Lung (tissue), 12 donors: ENCODE measurements around the gene GUCY1A2. TPM values are rescaled to one million over a fixed set of nuclear protein-coding genes. Genes with fewer than 3 reads are reported as not detected.
"Not testable (repeated sequence)": the region's sequence is repeated elsewhere in the genome, so short reads cannot be mapped to it uniquely, and the experiment has no call there.

Source experiments
- ATAC-seq: fragments of 200-7000 bp; cut with Tn5 transposase; one replicate; pipeline ENCODE4 v1.9.1; 2020; ENCODE audit warnings: moderate number of reproducible peaks; ENCODE audit not compliant: insufficient read depth, low FRiP score
- DNase-seq, 3 donors: peaks; one replicate each; pipeline ENCODE4 v3.0.0-alpha.2; 2013 to 2017
- H3K27ac ChIP-seq, 2 donors: one replicate each; pipeline ENCODE4 v1.5.1; 2013; ENCODE audit warnings: mild to moderate bottlenecking in 2 of 2, moderate library complexity in 2 of 2, control low read depth in 1 of 2, inconsistent platforms in 1 of 2, low read depth in 1 of 2, low read length in 1 of 2
- H3K27me3 ChIP-seq, 3 donors: one replicate each; pipeline ENCODE4 v1.5.1; 2013; ENCODE audit warnings: low read length in 2 of 3; ENCODE audit not compliant: control insufficient read depth in 3 of 3, insufficient read depth in 3 of 3
- H3K36me3 ChIP-seq, 4 donors: one replicate each; pipeline ENCODE4 v1.5.1; 2013; ENCODE audit warnings: low read length in 4 of 4, mild to moderate bottlenecking in 1 of 4, moderate library complexity in 1 of 4; ENCODE audit not compliant: control insufficient read depth in 4 of 4, insufficient read depth in 4 of 4
- H3K4me1 ChIP-seq, 5 donors: one replicate each; pipeline ENCODE4 v1.5.1; 2013; ENCODE audit warnings: low read length in 5 of 5, mild to moderate bottlenecking in 2 of 5, moderate library complexity in 1 of 5; ENCODE audit not compliant: control insufficient read depth in 5 of 5, insufficient read depth in 5 of 5
- H3K4me3 ChIP-seq: one replicate; pipeline ENCODE4 v1.5.1; 2013; ENCODE audit warnings: mild to moderate bottlenecking, control low read depth, moderate library complexity
- H3K9ac ChIP-seq, 2 donors: one replicate each; pipeline ENCODE4 v1.5.1; 2013; ENCODE audit warnings: low read length in 2 of 2, control low read depth in 1 of 2; ENCODE audit not compliant: insufficient read depth in 1 of 2
- H3K9me3 ChIP-seq, 4 donors: one replicate each; pipeline ENCODE4 v1.5.1; 2013; ENCODE audit warnings: low read length in 3 of 4, mild to moderate bottlenecking in 1 of 4, moderate library complexity in 1 of 4; ENCODE audit not compliant: control insufficient read depth in 4 of 4, insufficient read depth in 3 of 4
- CTCF ChIP-seq: IDR thresholded peaks from 2 replicates; pipeline ENCODE4 v1.5.1; 2012; ENCODE audit warnings: mild to moderate bottlenecking; ENCODE audit errors: control extremely low read depth, extremely low read depth
- WGBS, 2 donors: extraction: QIAGEN DNeasy Blood & Tissue Kit; methylation state at CpG; one replicate each; pipeline ENCODE4 v1.1.7; 2013; 5-methylcytosine and 5-hydroxymethylcytosine counted together
- polyA plus RNA-seq, 2 donors: library from polyadenylated mRNA; stranded (reverse); fragments of 200-250 nt; gene quantifications; one replicate each; pipeline ENCODE4 v1.2.1, GENCODE V29; 2013
- total RNA-seq, 2 donors: library from RNA; depleted of rRNA in 1 of 2; stranded (reverse); fragments of >200 nt in 1 of 2; gene quantifications; one replicate each; pipeline ENCODE4 v1.2.1, GENCODE V29; 2014 to 2021
- donor health status: control.
- donor health status: control.
- donor health status: Bipolar disorder and iron deficiency.
- donor health status: healthy.
- donor health status: DM: yes; HTN: yes; CAD: no.

The GUCY1A2 gene
- total and polyA plus RNA-seq, 4 donors, result 1.3 to 55.2 (median 5.7) TPM

- ATAC-seq, result no peak
- H3K9ac ChIP-seq, result no peak overlapping the region
These were observed 228.9 kb downstream of the GUCY1A2 start for GRCh38 chr11:106789406-106789805.

GRCh38 chr11:106787454-106787853 is 230.8 kb downstream of the GUCY1A2 start:
- ATAC-seq (no peak), DNase-seq (no peak)
- Histone ChIP-seq H3K27ac (no peak overlapping the region), H3K36me3 (no peaks in the 10 kb centered on the region), H3K4me1 (peaks cover 0 to 9% (median 0%) of the 10 kb centered on the region in 5 donors), H3K27me3 (no peaks in the 10 kb centered on the region), H3K9ac (no peak overlapping the region), H3K4me3 (no peak overlapping the region), H3K9me3 (peaks cover 0 to 7% (median 0%) of the 10 kb centered on the region in 4 donors)
- no peak for TF ChIP-seq CTCF
- 96 to 97% methylated on average over 1 of the region's 1 CpG for WGBS, 2 donors

More at GRCh38 chr11:106789406-106789805, 228.9 kb downstream of the GUCY1A2 start:
- peaks cover 0 to 7% (median 0%) of the 10 kb centered on the region in 4 donors for H3K9me3 ChIP-seq
- H3K27me3 ChIP-seq, result no peaks in the 10 kb centered on the region
- peaks cover 0 to 9% (median 0%) of the 10 kb centered on the region in 5 donors for H3K4me1 ChIP-seq
- no peak overlapping the region for H3K27ac ChIP-seq
- H3K36me3 ChIP-seq, result no peaks in the 10 kb centered on the region
- H3K4me3 ChIP-seq, result no peak overlapping the region
- 85 to 88% methylated on average over 3 of the region's 3 CpGs for WGBS, 2 donors
- no peak for TF ChIP-seq CTCF
- DNase-seq, result no peak

- no peak for TF ChIP-seq CTCF
- H3K27ac ChIP-seq, result peak overlapping the region in 1 of 2 donors; percentile 33
- H3K27me3 ChIP-seq, result no peaks in the 10 kb centered on the region
- 57 to 69% methylated on average over 3 of the region's 3 CpGs for WGBS, 2 donors
- H3K36me3 ChIP-seq, result no peaks in the 10 kb centered on the region
- H3K4me1 ChIP-seq, result peaks cover 0 to 9% (median 0%) of the 10 kb centered on the region in 5 donors
- no peak overlapping the region for H3K9ac ChIP-seq
- DNase-seq (peak in 2 of 3 donors; percentile 61 to 63), ATAC-seq (no peak)
- H3K9me3 ChIP-seq, result peaks cover 0 to 7% (median 0%) of the 10 kb centered on the region in 4 donors
- no peak overlapping the region for H3K4me3 ChIP-seq
These were observed 232.2 kb downstream of the GUCY1A2 start for GRCh38 chr11:106785913-106786650.

GRCh38 chr11:106777302-106777701 is 241.0 kb downstream of the GUCY1A2 start:
- DNase-seq, H3K4me1 ChIP-seq, H3K27ac ChIP-seq, H3K9ac ChIP-seq, H3K27me3 ChIP-seq, H3K9me3 ChIP-seq, ATAC-seq, H3K4me3 ChIP-seq, H3K36me3 ChIP-seq: not testable (repeated sequence)
- 94 to 97% methylated on average over 8 of the region's 8 CpGs for WGBS, 2 donors
